Fibroblast of skin of back (primary cell): Measurements from ENCODE around the gene MED12L.

Experiments used
- DNase-seq: peaks from one replicate; pipeline ENCODE4 v3.0.0-alpha.2; 2013

Gene MED12L

GRCh38 chr3:151301787-151302186 is 216.3 kb downstream of the MED12L start:
- DNase-seq: peak; percentile 51

GRCh38 chr3:151303751-151304150 is 218.3 kb downstream of the MED12L start:
- no peak for DNase-seq

GRCh38 chr3:151305060-151305774 is 219.8 kb downstream of the MED12L start:
- peak; percentile 96 for DNase-seq

- peak; percentile 21 for DNase-seq
Measured at GRCh38 chr3:151305775-151306151, 220.3 kb downstream of the MED12L start.

- no peak for DNase-seq
Measured at GRCh38 chr3:151306168-151306810, 220.8 kb downstream of the MED12L start.

- no peak for DNase-seq
Measured at GRCh38 chr3:151307131-151307530, 221.7 kb downstream of the MED12L start.

GRCh38 chr3:151307583-151308488 is 222.4 kb downstream of the MED12L start:
- DNase-seq: peak; percentile 23

GRCh38 chr3:151309566-151309965 is 224.1 kb downstream of the MED12L start:
- DNase-seq: no peak

GRCh38 chr3:151312972-151313371 is 227.5 kb downstream of the MED12L start:
- no peak for DNase-seq

GRCh38 chr3:151314137-151314536 is 228.7 kb downstream of the MED12L start:
- no peak for DNase-seq

- DNase-seq: no peak
Measured at GRCh38 chr3:151314593-151314992, 229.1 kb downstream of the MED12L start.

- DNase-seq: peak; percentile 55
Measured at GRCh38 chr3:151315136-151315535, 229.7 kb downstream of the MED12L start.

GRCh38 chr3:151315846-151316245 is 230.4 kb downstream of the MED12L start:
- DNase-seq: no peak

GRCh38 chr3:151316267-151316991 is 231.0 kb downstream of the MED12L start, which contains the start of gene GPR87:
Gene GPR87 (minus strand): TSS chr3:151316820. CDS start chr3:151300100, 16,720 bp downstream.
- no peak for DNase-seq

- DNase-seq: peak; percentile 58
Measured at GRCh38 chr3:151318313-151318712, 232.8 kb downstream of the MED12L start.

- DNase-seq: no peak
Measured at GRCh38 chr3:151318991-151319390, 233.5 kb downstream of the MED12L start.

GRCh38 chr3:151319628-151320027 is 234.2 kb downstream of the MED12L start:
- peak; percentile 62 for DNase-seq

GRCh38 chr3:151320131-151320530 is 234.7 kb downstream of the MED12L start:
- DNase-seq: no peak

GRCh38 chr3:151321526-151321925 is 236.1 kb downstream of the MED12L start:
- DNase-seq: no peak

GRCh38 chr3:151322511-151322910 is 237.0 kb downstream of the MED12L start:
- no peak for DNase-seq

GRCh38 chr3:151327571-151328198 is 242.2 kb downstream of the MED12L start:
- peak; percentile 21 for DNase-seq
